HepG2 (cell line): ENCODE data around the gene KDM5A. TPM values are rescaled to one million over a fixed set of nuclear protein-coding genes. Genes with fewer than 3 reads are reported as not detected.

Experiments used
- ATAC-seq: fragments of 200-7000 bp; cut with Tn5 transposase; 3 replicates; pipeline ENCODE4 v1.9.1; 2020; ENCODE audit warnings: mild to moderate bottlenecking, moderate library complexity
- BruUV-seq: library from RNA; stranded (reverse); fragments of 400-500 nt; replicated peaks from 2 replicates; lab custom pipeline; 2021; lab: Mats Ljungman, UMichigan
- CTCF ChIA-PET: fragments of 300-600 bp; formaldehyde crosslinking; extraction: SDS; loops from one replicate; lab custom pipeline; 2021; ENCODE audit warnings: low total read pairs, inconsistent platforms, low intra/inter-chr PET ratio; lab: Yijun Ruan, JAX
- POLR2A ChIA-PET: fragments of 350-600 bp; sonication (Branson Sonifier 250); formaldehyde crosslinking; loops from one replicate; lab custom pipeline; 2020; ENCODE audit warnings: antibody characterized with exemption, inconsistent platforms; lab: Yijun Ruan, JAX
- DNase-seq: peaks from one replicate; pipeline ENCODE4 v3.0.0-alpha.2; 2015; ENCODE audit warnings: low spot score
- FAIRE-seq: peaks from 3 replicates; lab custom pipeline; 2011; peaks lifted over from hg19 to GRCh38; lab: Jason Lieb, UNC
- H2AFZ ChIP-seq: one replicate; pipeline ENCODE4 v1.6.1; 2011; ENCODE audit warnings: low read length, inconsistent platforms
- H3K27ac ChIP-seq: fragments of 300-600 bp; 3 replicates; pipeline ENCODE4 v1.8.0; 2011; ENCODE audit warnings: mixed run types, mild to moderate bottlenecking, mixed read lengths, low read length, inconsistent platforms; ENCODE audit not compliant: insufficient read depth; ENCODE audit errors: extremely low read length
- H3K27me3 ChIP-seq, 2 experiments: fragments of 200-600 bp in 1 of 2; 2 replicates in 1 of 2; 3 replicates in 1 of 2; pipeline versions ENCODE4 v1.6.0 to v1.8.0; 2011; ENCODE audit warnings: low read length in 2 of 2, mild to moderate bottlenecking in 2 of 2, moderate library complexity in 2 of 2, inconsistent platforms in 1 of 2; ENCODE audit not compliant: insufficient read depth in 2 of 2, control insufficient read depth in 1 of 2
- H3K36me3 ChIP-seq, 2 experiments: fragments of 200-600 bp in 1 of 2; replicated peaks in 1 of 2; 2 replicates in 1 of 2; 3 replicates in 1 of 2; pipeline versions ENCODE4 v1.5.1 to v1.8.0; 2011; ENCODE audit warnings: low read length in 2 of 2, inconsistent platforms in 1 of 2; ENCODE audit not compliant: insufficient read depth in 2 of 2, control insufficient read depth in 1 of 2
- H3K4me1 ChIP-seq: 2 replicates; pipeline ENCODE4 v1.5.1; 2012; ENCODE audit warnings: low read length, inconsistent platforms; ENCODE audit not compliant: insufficient read depth
- H3K4me2 ChIP-seq: 2 replicates; pipeline ENCODE4 v1.6.0; 2011; ENCODE audit warnings: low read depth, low read length, inconsistent platforms
- H3K4me3 ChIP-seq, 3 experiments: fragments of 200-600 bp in 1 of 3; sonication (generic), shearing (Covaris generic) in 1 of 3; replicated peaks in 1 of 3; 2 replicates each; pipeline ENCODE4 v1.5.1; 2011 to 2016; ENCODE audit warnings: low read length in 3 of 3, inconsistent platforms in 2 of 3, low read depth in 2 of 3, mild to moderate bottlenecking in 2 of 3, control low read depth in 1 of 3, mixed read lengths in 1 of 3; ENCODE audit not compliant: insufficient read depth in 1 of 3
- H3K79me2 ChIP-seq: one replicate; pipeline ENCODE4 v1.6.1; 2011; ENCODE audit warnings: low read length, inconsistent platforms; ENCODE audit not compliant: insufficient read depth
- H3K9ac ChIP-seq: 2 replicates; pipeline ENCODE4 v1.6.0; 2011; ENCODE audit warnings: mild to moderate bottlenecking, low read depth, low read length, inconsistent platforms; ENCODE audit not compliant: insufficient read depth
- H3K9me3 ChIP-seq: 2 replicates; pipeline ENCODE4 v1.5.1; 2012; ENCODE audit warnings: mild to moderate bottlenecking, low read length
- H4K20me1 ChIP-seq: 2 replicates; pipeline ENCODE4 v1.6.0; 2011; ENCODE audit warnings: inconsistent platforms, mild to moderate bottlenecking, low read length, moderate library complexity; ENCODE audit not compliant: insufficient read depth
- ARID3A ChIP-seq: IDR thresholded peaks from 2 replicates; pipeline ENCODE4 v1.6.1; 2012; ENCODE audit warnings: low read depth, low read length, improper control_type of control experiment
- GMEB2 ChIP-seq: IDR thresholded peaks from 2 replicates; pipeline ENCODE4 v1.6.1; 2016; ENCODE audit warnings: missing biosample characterization, missing genetic modification reagents, low read depth
- KDM1A ChIP-seq: IDR thresholded peaks from 2 replicates; pipeline ENCODE4 v1.6.1; 2016; ENCODE audit warnings: missing compliant biosample characterization
- KDM4B ChIP-seq: sonication (generic); formaldehyde crosslinking; IDR thresholded peaks from 2 replicates; pipeline ENCODE4 v1.4.0; 2020; ENCODE audit warnings: missing genetic modification reagents
- KLF6 ChIP-seq: IDR thresholded peaks from 2 replicates; pipeline ENCODE4 v1.8.0; 2016; ENCODE audit warnings: missing biosample characterization, missing genetic modification reagents
- MXI1 ChIP-seq: IDR thresholded peaks from 3 replicates; pipeline ENCODE4 v1.6.1; 2012; ENCODE audit warnings: low read depth, low read length, inconsistent platforms, borderline replicate concordance
- ONECUT2 ChIP-seq: sonication (generic); formaldehyde crosslinking; IDR thresholded peaks from 2 replicates; pipeline ENCODE4 v1.4.0; 2020; ENCODE audit warnings: missing genetic modification reagents
- RFX1 ChIP-seq: fragments of 450-650 bp; IDR thresholded peaks from 2 replicates; pipeline ENCODE4 v1.6.1; 2017
- TSC22D2 ChIP-seq: sonication (generic); formaldehyde crosslinking; IDR thresholded peaks from 2 replicates; pipeline ENCODE4 v1.5.1; 2020; ENCODE audit warnings: missing genetic modification reagents, mild to moderate bottlenecking, borderline replicate concordance
- ZBTB34 ChIP-seq: sonication (generic); formaldehyde crosslinking; IDR thresholded peaks from 2 replicates; pipeline ENCODE4 v1.8.0; 2022; ENCODE audit warnings: mild to moderate bottlenecking, missing genetic modification reagents
- ZBTB7A ChIP-seq: sonication (generic); formaldehyde crosslinking; IDR thresholded peaks from 2 replicates; pipeline ENCODE4 v1.8.0; 2022; ENCODE audit warnings: mild to moderate bottlenecking, missing genetic modification reagents
- ZNF136 ChIP-seq: sonication (generic); formaldehyde crosslinking; IDR thresholded peaks from 2 replicates; pipeline ENCODE4 v1.8.1; 2022; ENCODE audit warnings: low read depth, mild to moderate bottlenecking, moderate library complexity, missing genetic modification reagents
- ZNF280D ChIP-seq: sonication (generic); formaldehyde crosslinking; IDR thresholded peaks from 2 replicates; pipeline ENCODE4 v1.5.1; 2020; ENCODE audit warnings: mild to moderate bottlenecking, missing genetic modification reagents
- ZNF317 ChIP-seq: sonication (generic); formaldehyde crosslinking; IDR thresholded peaks from 2 replicates; pipeline ENCODE4 v1.5.0; 2020; ENCODE audit warnings: mild to moderate bottlenecking, missing genetic modification reagents
- ZNF484 ChIP-seq: sonication (generic); formaldehyde crosslinking; IDR thresholded peaks from 2 replicates; pipeline ENCODE4 v1.5.1; 2020; ENCODE audit warnings: mild to moderate bottlenecking, low read depth, missing genetic modification reagents, borderline replicate concordance
- ZNF670 ChIP-seq: sonication (generic); formaldehyde crosslinking; IDR thresholded peaks from 2 replicates; pipeline ENCODE4 v1.8.0; 2022; ENCODE audit warnings: mild to moderate bottlenecking, missing genetic modification reagents, borderline replicate concordance
- ZNF781 ChIP-seq: sonication (generic); formaldehyde crosslinking; IDR thresholded peaks from 2 replicates; pipeline ENCODE4 v1.5.1; 2020; ENCODE audit warnings: borderline replicate concordance, mild to moderate bottlenecking, missing genetic modification reagents; ENCODE audit errors: not compliant biosample characterization
- ZNF850 ChIP-seq: sonication (generic); formaldehyde crosslinking; conservative IDR thresholded peaks from 2 replicates; pipeline ENCODE4 v1.9.0; 2021; ENCODE audit warnings: mild to moderate bottlenecking, missing genetic modification reagents
- WGBS: methylation state at CpG from one replicate; pipeline ENCODE4 v1.1.6; 2017; ENCODE audit warnings: low lambda C conversion rate; 5-methylcytosine and 5-hydroxymethylcytosine counted together
- in situ Hi-C: cut with HindIII; loops from 2 replicates; pipeline ENCODE4 v1.10.0; 2017; ENCODE audit warnings: low pct_unique_long_range_greater_than_20kb; ENCODE audit not compliant: extremely low pct_ligation_motif_present
- intact Hi-C: fragments of 100-400 bp; cut with micrococcal nuclease; formaldehyde crosslinking; loops from one replicate; pipeline ENCODE4 v1.10.0; 2022; ENCODE audit not compliant: unreplicated experiment
- polyA plus RNA-seq, 8 experiments: library from polyadenylated mRNA; depleted of rRNA in 3 of 8; stranded (reverse) in 7 of 8; unstranded in 1 of 8; fragments of >200 nt; fragmentation: Illumina TruSeq in 4 of 8; extraction: Trizol in 4 of 8; gene quantifications; 2 replicates each; pipeline versions ENCODE4 v1.2.1 to v1.2.3, GENCODE V29; 2011 to 2016; ENCODE audit warnings: low read depth in 4 of 8, missing spikeins in 1 of 8, mixed read lengths in 1 of 8; ENCODE audit not compliant: insufficient read depth in 1 of 8
- total RNA-seq, 5 experiments: library from RNA; depleted of rRNA; stranded (reverse); fragments of >200 nt; fragmentation: Illumina TruSeq; extraction: Trizol; gene quantifications; 2 replicates each; pipeline ENCODE4 v1.2.3, GENCODE V29; 2016; ENCODE audit warnings: low read depth in 1 of 5

The KDM5A gene
- total and polyA plus RNA-seq, 2 of the 13 experiments (the other 11 are each of a cell fraction or from before 2014, with no cell fraction given), result 12.0 to 29.2 TPM

- 92% methylated on average over 6 of the region's 6 CpGs for WGBS
- CTCF ChIA-PET, result no interaction called here
These were observed 132.9 kb downstream of the KDM5A start for GRCh38 chr12:256225-256624.

More at GRCh38 chr12:256225-256624, 132.9 kb downstream of the KDM5A start:
- ATAC-seq, result no peak
- H3K36me3 ChIP-seq, result no peaks in the 10 kb centered on the region
- TF ChIP-seq RFX1 (no peak), GMEB2 (no peak), ZNF670 (CRISPR knock-in tag) (no peak), ZNF136 (CRISPR knock-in tag) (no peak), ZBTB34 (no peak), KDM4B (CRISPR knock-in tag) (no peak), ZBTB7A (CRISPR knock-in tag) (no peak), TSC22D2 (CRISPR knock-in tag) (no peak), ONECUT2 (no peak), ZNF317 (CRISPR knock-in tag) (no peak), ZNF850 (CRISPR knock-in tag) (no peak), MXI1 (no peak), KDM1A (CRISPR knock-in tag) (no peak), ZNF781 (no peak), ZNF280D (no peak), ARID3A (no peak), KLF6 (CRISPR knock-in tag) (no peak), ZNF484 (CRISPR knock-in tag) (no peak)
- H4K20me1 ChIP-seq, result no peaks in the 10 kb centered on the region
- H3K4me2 ChIP-seq, result no peak overlapping the region
- no peak overlapping the region for H3K27ac ChIP-seq
- no peaks in the 10 kb centered on the region for H3K79me2 ChIP-seq
- H3K9me3 ChIP-seq, result no peaks in the 10 kb centered on the region
- H3K4me3 ChIP-seq, result no peak overlapping the region
- H2AFZ ChIP-seq, result no peak overlapping the region
- no TSS peak for BruUV-seq
- H3K9ac ChIP-seq, result no peak overlapping the region
- H3K4me1 ChIP-seq, result peaks cover 53% of the 10 kb centered on the region
- POLR2A ChIA-PET, result no interaction called here
- no peak for DNase-seq
- intact Hi-C loops (no loop called here), in situ Hi-C loops (no loop called here)
- FAIRE-seq, result no peak
- H3K27me3 ChIP-seq, result no peaks in the 10 kb centered on the region
